GM12878 (cell line): ENCODE results near the gene ASIC1. TPM values are rescaled to one million over a fixed set of nuclear protein-coding genes. Genes with fewer than 3 reads are reported as not detected.

Source experiments
- KLF5 ChIP-seq: fragments of 450-650 bp; IDR thresholded peaks from 2 replicates; pipeline ENCODE4 v1.6.1; 2014; ENCODE audit warnings: mild to moderate bottlenecking; ENCODE audit not compliant: partially characterized antibody
- MYC ChIP-seq: IDR thresholded peaks from 2 replicates; pipeline ENCODE4 v1.6.1; 2011; ENCODE audit warnings: mild to moderate bottlenecking, low read length, moderate library complexity, inconsistent platforms; ENCODE audit not compliant: insufficient read depth, insufficient replicate concordance, insufficient read length, severe bottlenecking
- PML ChIP-seq: IDR thresholded peaks from 2 replicates; pipeline ENCODE4 v1.6.1; 2012; ENCODE audit warnings: low read length, inconsistent platforms
- polyA plus RNA-seq, 11 experiments: library from polyadenylated mRNA; depleted of rRNA in 4 of 11; unstranded in 6 of 11; stranded (reverse) in 5 of 11; fragments of >200 nt; fragmentation: Nextera tagmentation in 4 of 11; fragmentation: Illumina TruSeq in 1 of 11; extraction: Ambion mirVana in 4 of 11; extraction: Trizol in 1 of 11; gene quantifications; 1 replicate in 1 of 11; 2 replicates in 10 of 11; pipeline versions ENCODE4 v1.2.1 to v1.2.3, GENCODE V29; 2011 to 2016; ENCODE audit warnings: inconsistent platforms in 2 of 11, missing spikeins in 2 of 11, low read depth in 1 of 11
- total RNA-seq, 4 experiments: library from RNA; depleted of rRNA in 3 of 4; stranded (reverse); fragments of >200 nt in 3 of 4; fragmentation: Illumina TruSeq in 1 of 4; extraction: Trizol in 1 of 4; gene quantifications; 2 replicates each; pipeline versions ENCODE4 v1.2.1 to v1.2.3, GENCODE V29; 2013 to 2021
- TF ChIP-seq, protein P1 (sequence below): fragments of 450-650 bp; IDR thresholded peaks from 2 replicates; pipeline ENCODE4 v1.6.1; 2017; ENCODE audit warnings: mild to moderate bottlenecking, moderate library complexity
- TF ChIP-seq, protein P2 (sequence below): fragments of 450-650 bp; IDR thresholded peaks from 2 replicates; pipeline ENCODE4 v1.6.1; 2017; ENCODE audit warnings: antibody characterized with exemption, mild to moderate bottlenecking, moderate library complexity

The ASIC1 gene
- total and polyA plus RNA-seq, 10 of the 15 experiments (the other 5 are each of a cell fraction or from before 2014, with no cell fraction given), result 0.02 to 0.28 (median 0.21) TPM; not detected in 4

DNA sequence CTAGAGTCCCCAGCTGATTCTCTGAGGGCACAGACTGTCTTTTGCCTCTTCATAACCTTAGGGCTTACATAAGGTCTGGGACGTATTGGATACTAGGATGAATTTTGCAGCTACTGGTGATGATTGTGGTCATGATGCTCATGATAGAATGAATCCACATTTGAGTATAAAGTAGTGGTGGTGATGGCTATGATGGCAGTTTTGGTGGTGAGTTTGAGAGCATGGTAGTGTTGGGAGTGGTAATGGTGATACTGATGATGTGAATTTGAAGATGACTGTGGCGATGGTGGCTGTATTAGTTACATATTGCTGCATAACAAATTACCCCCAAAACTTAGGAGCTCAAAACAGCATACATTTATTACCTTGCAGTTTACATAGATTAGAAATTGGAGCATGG, 14.1 kb upstream of the ASIC1 start (continued):
- TF ChIP-seq, protein P1, sequence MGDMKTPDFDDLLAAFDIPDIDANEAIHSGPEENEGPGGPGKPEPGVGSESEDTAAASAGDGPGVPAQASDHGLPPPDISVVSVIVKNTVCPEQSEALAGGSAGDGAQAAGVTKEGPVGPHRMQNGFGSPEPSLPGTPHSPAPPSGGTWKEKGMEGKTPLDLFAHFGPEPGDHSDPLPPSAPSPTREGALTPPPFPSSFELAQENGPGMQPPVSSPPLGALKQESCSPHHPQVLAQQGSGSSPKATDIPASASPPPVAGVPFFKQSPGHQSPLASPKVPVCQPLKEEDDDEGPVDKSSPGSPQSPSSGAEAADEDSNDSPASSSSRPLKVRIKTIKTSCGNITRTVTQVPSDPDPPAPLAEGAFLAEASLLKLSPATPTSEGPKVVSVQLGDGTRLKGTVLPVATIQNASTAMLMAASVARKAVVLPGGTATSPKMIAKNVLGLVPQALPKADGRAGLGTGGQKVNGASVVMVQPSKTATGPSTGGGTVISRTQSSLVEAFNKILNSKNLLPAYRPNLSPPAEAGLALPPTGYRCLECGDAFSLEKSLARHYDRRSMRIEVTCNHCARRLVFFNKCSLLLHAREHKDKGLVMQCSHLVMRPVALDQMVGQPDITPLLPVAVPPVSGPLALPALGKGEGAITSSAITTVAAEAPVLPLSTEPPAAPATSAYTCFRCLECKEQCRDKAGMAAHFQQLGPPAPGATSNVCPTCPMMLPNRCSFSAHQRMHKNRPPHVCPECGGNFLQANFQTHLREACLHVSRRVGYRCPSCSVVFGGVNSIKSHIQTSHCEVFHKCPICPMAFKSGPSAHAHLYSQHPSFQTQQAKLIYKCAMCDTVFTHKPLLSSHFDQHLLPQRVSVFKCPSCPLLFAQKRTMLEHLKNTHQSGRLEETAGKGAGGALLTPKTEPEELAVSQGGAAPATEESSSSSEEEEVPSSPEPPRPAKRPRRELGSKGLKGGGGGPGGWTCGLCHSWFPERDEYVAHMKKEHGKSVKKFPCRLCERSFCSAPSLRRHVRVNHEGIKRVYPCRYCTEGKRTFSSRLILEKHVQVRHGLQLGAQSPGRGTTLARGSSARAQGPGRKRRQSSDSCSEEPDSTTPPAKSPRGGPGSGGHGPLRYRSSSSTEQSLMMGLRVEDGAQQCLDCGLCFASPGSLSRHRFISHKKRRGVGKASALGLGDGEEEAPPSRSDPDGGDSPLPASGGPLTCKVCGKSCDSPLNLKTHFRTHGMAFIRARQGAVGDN, result no peak
- TF ChIP-seq PML, result no peak
- TF ChIP-seq, protein P2, sequence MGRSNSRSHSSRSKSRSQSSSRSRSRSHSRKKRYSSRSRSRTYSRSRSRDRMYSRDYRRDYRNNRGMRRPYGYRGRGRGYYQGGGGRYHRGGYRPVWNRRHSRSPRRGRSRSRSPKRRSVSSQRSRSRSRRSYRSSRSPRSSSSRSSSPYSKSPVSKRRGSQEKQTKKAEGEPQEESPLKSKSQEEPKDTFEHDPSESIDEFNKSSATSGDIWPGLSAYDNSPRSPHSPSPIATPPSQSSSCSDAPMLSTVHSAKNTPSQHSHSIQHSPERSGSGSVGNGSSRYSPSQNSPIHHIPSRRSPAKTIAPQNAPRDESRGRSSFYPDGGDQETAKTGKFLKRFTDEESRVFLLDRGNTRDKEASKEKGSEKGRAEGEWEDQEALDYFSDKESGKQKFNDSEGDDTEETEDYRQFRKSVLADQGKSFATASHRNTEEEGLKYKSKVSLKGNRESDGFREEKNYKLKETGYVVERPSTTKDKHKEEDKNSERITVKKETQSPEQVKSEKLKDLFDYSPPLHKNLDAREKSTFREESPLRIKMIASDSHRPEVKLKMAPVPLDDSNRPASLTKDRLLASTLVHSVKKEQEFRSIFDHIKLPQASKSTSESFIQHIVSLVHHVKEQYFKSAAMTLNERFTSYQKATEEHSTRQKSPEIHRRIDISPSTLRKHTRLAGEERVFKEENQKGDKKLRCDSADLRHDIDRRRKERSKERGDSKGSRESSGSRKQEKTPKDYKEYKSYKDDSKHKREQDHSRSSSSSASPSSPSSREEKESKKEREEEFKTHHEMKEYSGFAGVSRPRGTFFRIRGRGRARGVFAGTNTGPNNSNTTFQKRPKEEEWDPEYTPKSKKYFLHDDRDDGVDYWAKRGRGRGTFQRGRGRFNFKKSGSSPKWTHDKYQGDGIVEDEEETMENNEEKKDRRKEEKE, result no peak
- TF ChIP-seq MYC, result no peak
- no peak for TF ChIP-seq KLF5
